Osteocyte (in vitro differentiated cells): ENCODE data around the gene NDUFA3. TPM values are rescaled to one million over a fixed set of nuclear protein-coding genes. Genes with fewer than 3 reads are reported as not detected.
A peak's percentile ranks its signal among the peaks of the same experiment; 100 is the strongest.

Experiments used
- DNase-seq: peaks from one replicate; pipeline ENCODE4 v3.0.0; 2021; ENCODE audit warnings: mixed read lengths; ENCODE audit not compliant: unreplicated experiment; ENCODE audit errors: extremely low spot score
- H3K27ac Mint-ChIP-seq: one replicate; pipeline ENCODE4 v1.8.0; 2021; ENCODE audit warnings: mild to moderate bottlenecking, mixed read lengths; ENCODE audit not compliant: unreplicated experiment
- H3K27me3 Mint-ChIP-seq: one replicate; pipeline ENCODE4 v1.8.0; 2021; ENCODE audit warnings: mixed read lengths; ENCODE audit not compliant: unreplicated experiment
- H3K36me3 Mint-ChIP-seq: one replicate; pipeline ENCODE4 v1.8.0; 2021; ENCODE audit warnings: mixed read lengths; ENCODE audit not compliant: unreplicated experiment
- H3K4me1 Mint-ChIP-seq: one replicate; pipeline ENCODE4 v1.8.0; 2021; ENCODE audit warnings: mixed read lengths; ENCODE audit not compliant: unreplicated experiment
- H3K4me3 Mint-ChIP-seq: one replicate; pipeline ENCODE4 v1.8.0; 2021; ENCODE audit warnings: mild to moderate bottlenecking, moderate library complexity, mixed read lengths; ENCODE audit not compliant: unreplicated experiment
- H3K9me3 Mint-ChIP-seq: one replicate; pipeline ENCODE4 v1.8.0; 2021; ENCODE audit warnings: mixed read lengths; ENCODE audit not compliant: unreplicated experiment
- total RNA-seq: library from RNA; stranded (reverse); gene quantifications from 2 replicates; pipeline ENCODE4 v1.2.1, GENCODE V29; 2021
- TF ChIP-seq, protein P1 (sequence below): fragments of 200-600 bp; sonication (generic); IDR thresholded peaks from 2 replicates; pipeline ENCODE4 v1.5.0; 2021; ENCODE audit warnings: antibody characterized with exemption, mild to moderate bottlenecking, moderate library complexity

The NDUFA3 gene
- total RNA-seq, 1 donor from 2014 or later, result 132 TPM

DNA sequence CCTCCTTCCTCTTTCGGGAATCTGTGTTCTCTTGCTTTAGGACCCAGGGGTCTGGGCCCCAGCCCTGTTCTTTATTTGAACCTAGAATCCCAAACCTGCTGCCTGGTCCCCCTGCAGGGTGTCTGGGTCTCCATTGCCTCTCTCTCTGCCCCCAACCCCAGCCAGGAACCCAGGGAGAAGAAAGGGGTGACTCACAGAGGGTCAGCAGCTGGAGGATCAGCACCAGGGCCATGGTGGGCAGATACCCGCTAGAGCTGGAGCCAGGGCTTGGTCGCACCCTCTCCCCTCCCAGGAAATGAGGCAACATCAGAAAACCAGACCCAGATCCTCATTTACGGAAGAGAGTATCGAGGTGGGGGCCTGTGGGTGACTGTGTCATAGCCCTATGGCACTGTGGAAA is 2.1 kb upstream of the NDUFA3 start, which contains the start of gene OSCAR:
TSS of gene OSCAR (minus strand) at position 243 of the 400 bp plus-strand sequence. CDS start at position 232, 11 bp downstream.
- H3K4me3 Mint-ChIP-seq, result peak within 1 kb of the TSS; percentile 7
- no peaks in the 10 kb centered on the region for H3K9me3 Mint-ChIP-seq

GRCh38 chr19:54104998-54105715 is 2.5 kb downstream of the NDUFA3 start:
- TF ChIP-seq, protein P1, sequence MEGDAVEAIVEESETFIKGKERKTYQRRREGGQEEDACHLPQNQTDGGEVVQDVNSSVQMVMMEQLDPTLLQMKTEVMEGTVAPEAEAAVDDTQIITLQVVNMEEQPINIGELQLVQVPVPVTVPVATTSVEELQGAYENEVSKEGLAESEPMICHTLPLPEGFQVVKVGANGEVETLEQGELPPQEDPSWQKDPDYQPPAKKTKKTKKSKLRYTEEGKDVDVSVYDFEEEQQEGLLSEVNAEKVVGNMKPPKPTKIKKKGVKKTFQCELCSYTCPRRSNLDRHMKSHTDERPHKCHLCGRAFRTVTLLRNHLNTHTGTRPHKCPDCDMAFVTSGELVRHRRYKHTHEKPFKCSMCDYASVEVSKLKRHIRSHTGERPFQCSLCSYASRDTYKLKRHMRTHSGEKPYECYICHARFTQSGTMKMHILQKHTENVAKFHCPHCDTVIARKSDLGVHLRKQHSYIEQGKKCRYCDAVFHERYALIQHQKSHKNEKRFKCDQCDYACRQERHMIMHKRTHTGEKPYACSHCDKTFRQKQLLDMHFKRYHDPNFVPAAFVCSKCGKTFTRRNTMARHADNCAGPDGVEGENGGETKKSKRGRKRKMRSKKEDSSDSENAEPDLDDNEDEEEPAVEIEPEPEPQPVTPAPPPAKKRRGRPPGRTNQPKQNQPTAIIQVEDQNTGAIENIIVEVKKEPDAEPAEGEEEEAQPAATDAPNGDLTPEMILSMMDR, result no peak
- peaks cover 16% of the 10 kb centered on the region for H3K36me3 Mint-ChIP-seq
- H3K4me1 Mint-ChIP-seq, result peaks cover 9% of the 10 kb centered on the region
- H3K4me3 Mint-ChIP-seq, result no peak overlapping the region
- DNase-seq, result no peak
- H3K27me3 Mint-ChIP-seq, result no peaks in the 10 kb centered on the region
- no peak overlapping the region for H3K27ac Mint-ChIP-seq
- no peaks in the 10 kb centered on the region for H3K9me3 Mint-ChIP-seq

More for the DNA sequence above, 2.1 kb upstream of the NDUFA3 start, which contains the start of gene OSCAR:
- TF ChIP-seq, protein P1, result no peak
- H3K27ac Mint-ChIP-seq, result no peak within 1 kb of the TSS
- H3K4me1 Mint-ChIP-seq, result peaks cover 18% of the 10 kb centered on the region
- DNase-seq, result no peak
- H3K36me3 Mint-ChIP-seq, result no peaks in the 10 kb centered on the region
- no peaks in the 10 kb centered on the region for H3K27me3 Mint-ChIP-seq

DNA sequence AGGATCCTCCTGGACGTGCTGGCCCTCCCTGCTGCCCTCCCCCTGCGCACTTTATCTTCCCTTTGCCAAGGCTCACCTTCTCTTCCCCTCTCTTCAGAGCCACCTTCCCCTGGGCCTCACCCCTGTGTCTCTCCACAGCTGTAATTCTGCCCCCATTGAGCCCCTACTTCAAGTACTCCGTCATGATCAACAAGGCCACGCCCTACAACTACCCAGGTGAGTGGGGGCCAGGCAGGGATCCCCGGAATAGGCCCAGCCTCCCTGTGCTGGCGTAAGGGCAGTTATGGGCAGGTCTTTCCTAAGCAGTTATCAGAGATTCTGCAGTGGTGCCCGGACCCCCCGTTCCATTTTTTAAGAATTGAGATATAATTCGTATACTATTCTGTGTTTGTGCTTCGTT is 3.1 kb downstream of the NDUFA3 start:
- H3K27me3 Mint-ChIP-seq, result no peaks in the 10 kb centered on the region
- H3K4me3 Mint-ChIP-seq, result no peak overlapping the region
- peaks cover 9% of the 10 kb centered on the region for H3K4me1 Mint-ChIP-seq
- peaks cover 20% of the 10 kb centered on the region for H3K36me3 Mint-ChIP-seq
- no peak for DNase-seq
- TF ChIP-seq, protein P1, result no peak
- no peak overlapping the region for H3K27ac Mint-ChIP-seq
- no peaks in the 10 kb centered on the region for H3K9me3 Mint-ChIP-seq

DNA sequence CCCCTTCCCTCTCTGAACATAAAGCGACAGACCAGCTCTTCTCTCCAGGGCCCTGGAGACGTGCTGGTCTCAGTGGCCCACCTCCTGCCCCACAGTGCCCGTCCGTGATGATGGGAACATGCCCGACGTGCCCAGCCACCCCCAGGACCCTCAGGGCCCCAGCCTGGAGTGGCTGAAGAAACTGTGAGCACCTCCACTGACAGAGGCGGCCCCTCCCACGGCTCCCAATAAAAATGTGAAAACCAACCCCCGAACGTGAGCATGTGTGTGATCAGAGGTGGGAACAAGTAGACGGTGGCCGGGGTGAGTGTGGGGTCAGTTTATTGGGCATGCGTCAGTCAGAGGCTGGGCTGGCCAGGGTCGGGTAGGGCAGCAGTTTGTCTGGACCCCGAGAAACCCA is 4.1 kb downstream of the NDUFA3 start:
- Mint-ChIP-seq H3K36me3 (peaks cover 22% of the 10 kb centered on the region), H3K9me3 (no peaks in the 10 kb centered on the region), H3K27ac (no peak overlapping the region), H3K27me3 (no peaks in the 10 kb centered on the region), H3K4me1 (peaks cover 9% of the 10 kb centered on the region), H3K4me3 (no peak overlapping the region)
- TF ChIP-seq, protein P1, result no peak
- no peak for DNase-seq

- H3K27me3 Mint-ChIP-seq, result no peaks in the 10 kb centered on the region
- peaks cover 22% of the 10 kb centered on the region for H3K36me3 Mint-ChIP-seq
- peaks cover 4% of the 10 kb centered on the region for H3K4me1 Mint-ChIP-seq
- TF ChIP-seq, protein P1, result no peak
- DNase-seq, result no peak
- H3K9me3 Mint-ChIP-seq, result no peaks in the 10 kb centered on the region
- H3K4me3 Mint-ChIP-seq, result no peak overlapping the region
- no peak overlapping the region for H3K27ac Mint-ChIP-seq
Observed at GRCh38 chr19:54107876-54108490, 5.3 kb downstream of the NDUFA3 start.
